Natural killer cell (primary cell): ENCODE results near the gene BEND7. TPM values are rescaled to one million over a fixed set of nuclear protein-coding genes. Genes with fewer than 3 reads are reported as not detected.

Experiments
- ATAC-seq, 3 donors: fragments of 150-1000 bp in 2 of 3; fragments of 200-7000 bp in 1 of 3; cut with Tn5 transposase; 1 replicate in 1 of 3; 2 replicates in 2 of 3; pipeline ENCODE4 v1.10.0; 2021; ENCODE audit warnings: mild to moderate bottlenecking in 2 of 3, moderate library complexity in 2 of 3
- DNase-seq, 2 donors: peaks; one replicate each; pipeline versions ENCODE4 v3.0.0 to v3.0.0-alpha.2; 2013 to 2021; ENCODE audit warnings: mixed read lengths in 1 of 2
- H3K27ac ChIP-seq: one replicate; pipeline ENCODE4 v1.5.1; 2013; ENCODE audit warnings: mild to moderate bottlenecking, low read length
- H3K27me3 ChIP-seq: one replicate; pipeline ENCODE4 v1.6.1; 2013; ENCODE audit warnings: low read length; ENCODE audit not compliant: control insufficient read depth, insufficient read depth
- H3K36me3 ChIP-seq: one replicate; pipeline ENCODE4 v1.6.1; 2013; ENCODE audit warnings: low read length; ENCODE audit not compliant: control insufficient read depth, insufficient read depth
- H3K4me1 ChIP-seq: one replicate; pipeline ENCODE4 v1.6.1; 2013; ENCODE audit warnings: low read length; ENCODE audit not compliant: control insufficient read depth, insufficient read depth
- H3K4me3 ChIP-seq: one replicate; pipeline ENCODE4 v1.5.1; 2013; ENCODE audit warnings: low read length
- H3K9me3 ChIP-seq: one replicate; pipeline ENCODE4 v1.6.1; 2013; ENCODE audit warnings: low read length; ENCODE audit not compliant: control insufficient read depth, insufficient read depth
- H3K27ac Mint-ChIP-seq, 2 donors: one replicate each; pipeline ENCODE4 v1.8.0; 2022; ENCODE audit warnings: mild to moderate bottlenecking in 2 of 2, mixed read lengths in 2 of 2, moderate library complexity in 1 of 2
- H3K27me3 Mint-ChIP-seq, 2 donors: one replicate each; pipeline ENCODE4 v1.8.0; 2022; ENCODE audit warnings: low read depth in 2 of 2, mixed read lengths in 2 of 2
- H3K36me3 Mint-ChIP-seq: one replicate; pipeline ENCODE4 v1.8.0; 2022; ENCODE audit warnings: mixed read lengths
- H3K4me1 Mint-ChIP-seq, 2 donors: one replicate each; pipeline ENCODE4 v1.8.0; 2022; ENCODE audit warnings: mixed read lengths in 2 of 2
- H3K4me3 Mint-ChIP-seq: one replicate; pipeline ENCODE4 v1.8.0; 2022; ENCODE audit warnings: mild to moderate bottlenecking, moderate library complexity, mixed read lengths
- H3K9me3 Mint-ChIP-seq, 2 donors: one replicate each; pipeline ENCODE4 v1.8.0; 2022; ENCODE audit warnings: mixed read lengths in 2 of 2
- WGBS: methylation state at CpG from one replicate; pipeline ENCODE4 v1.1.7; 2013; ENCODE audit warnings: missing lambda C conversion rate; ENCODE audit not compliant: insufficient coverage; 5-methylcytosine and 5-hydroxymethylcytosine counted together
- intact Hi-C: fragments of 100-400 bp; cut with micrococcal nuclease; formaldehyde crosslinking; loops from one replicate; pipeline ENCODE4 v1.14.2; 2022
- total RNA-seq, 4 donors: library from RNA; stranded (reverse); fragments of 120-200 nt in 1 of 4; gene quantifications; one replicate each; pipeline versions ENCODE4 v1.2.3 to v1.2.4, GENCODE V29; 2013 to 2022
- TF ChIP-seq, protein P1 (sequence below): fragments of 200-600 bp; IDR thresholded peaks from one replicate; pipeline ENCODE4 v1.8.0; 2022; ENCODE audit warnings: antibody characterized with exemption

BEND7 gene
- total RNA-seq, 3 donors from 2014 or later (not counting 1 experiment from before 2014, with no cell fraction given) = 0.38 TPM; not detected in 2

DNA sequence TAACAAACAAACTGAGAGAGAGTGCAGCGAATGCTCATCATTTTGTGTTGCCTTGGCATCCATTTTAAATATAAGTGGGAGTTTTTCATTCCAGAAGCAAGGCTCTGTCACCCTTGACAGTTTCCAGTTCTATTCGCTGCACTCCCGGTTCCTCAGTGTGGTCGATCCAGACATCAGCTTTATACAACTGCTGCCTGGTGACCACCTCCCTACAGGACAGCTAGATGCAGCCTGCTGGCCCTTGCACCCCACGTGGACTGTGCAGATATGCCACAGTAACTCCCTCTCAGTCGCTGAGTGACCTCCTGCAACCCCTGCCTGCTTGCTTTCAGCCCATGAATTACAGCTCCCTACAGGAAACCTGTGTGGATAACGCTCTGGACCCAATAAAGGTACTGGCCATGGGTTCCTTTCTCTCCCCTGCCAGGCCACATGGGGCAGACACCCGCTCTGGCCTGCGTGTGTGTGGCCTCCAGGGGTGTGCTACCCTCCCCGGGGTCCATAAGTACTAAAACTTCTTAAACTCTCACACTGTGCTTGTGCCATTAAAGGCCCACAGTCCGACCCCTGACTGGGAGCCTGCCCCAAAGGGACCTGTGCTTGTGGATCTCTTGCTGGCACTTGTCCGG, 23.6 kb downstream of the BEND7 start:
- intact Hi-C loops = no loop called here

DNA sequence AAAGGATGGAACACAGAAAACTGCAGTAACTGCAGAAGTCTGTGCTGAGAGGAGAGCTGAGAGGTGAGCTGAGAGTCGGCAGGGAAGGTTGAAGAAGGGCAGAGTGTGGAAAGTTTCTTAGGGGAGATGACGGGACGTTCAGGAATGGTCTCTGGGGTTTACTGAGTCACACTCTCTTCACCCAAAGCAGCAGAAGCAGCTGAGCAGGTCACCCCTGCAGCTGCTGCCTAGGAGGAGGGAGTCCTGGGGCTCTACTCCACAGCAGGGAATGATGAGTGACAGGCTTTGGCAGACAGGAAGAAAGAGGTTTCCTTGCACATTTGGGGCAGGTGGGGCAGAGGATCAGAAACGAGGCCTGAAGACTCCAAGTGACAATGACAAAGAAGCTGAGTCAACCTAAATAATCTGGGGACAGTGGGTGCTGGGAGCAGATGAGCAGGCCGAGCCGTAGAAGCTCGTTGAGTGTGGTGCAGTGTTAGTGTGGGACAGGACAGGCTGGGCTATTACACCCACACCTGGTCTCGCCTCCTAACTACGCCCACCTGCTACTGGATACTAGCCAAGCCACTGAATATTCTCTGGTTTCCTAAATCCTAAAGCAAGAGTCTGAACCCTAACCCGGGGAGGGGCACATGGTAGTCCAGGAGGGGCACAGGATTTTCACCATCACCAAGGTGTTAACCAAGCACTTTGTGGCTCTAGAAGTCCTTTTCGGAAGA, 24.9 kb downstream of the BEND7 start:
- Mint-ChIP-seq H3K4me1 (no peaks in the 10 kb centered on the region), H3K27ac (no peak overlapping the region), H3K9me3 (no peaks in the 10 kb centered on the region), H3K4me3 (no peak overlapping the region), H3K27me3 (peaks cover 9 to 52% of the 10 kb centered on the region in 2 donors), H3K36me3 (no peaks in the 10 kb centered on the region)
- no peaks in the 10 kb centered on the region for H3K4me1 ChIP-seq
- WGBS = 51% methylated on average over 8 of the region's 11 CpGs
- H3K27ac ChIP-seq = no peak overlapping the region
- ATAC-seq (no peak), DNase-seq (no peak)
- TF ChIP-seq, protein P1, sequence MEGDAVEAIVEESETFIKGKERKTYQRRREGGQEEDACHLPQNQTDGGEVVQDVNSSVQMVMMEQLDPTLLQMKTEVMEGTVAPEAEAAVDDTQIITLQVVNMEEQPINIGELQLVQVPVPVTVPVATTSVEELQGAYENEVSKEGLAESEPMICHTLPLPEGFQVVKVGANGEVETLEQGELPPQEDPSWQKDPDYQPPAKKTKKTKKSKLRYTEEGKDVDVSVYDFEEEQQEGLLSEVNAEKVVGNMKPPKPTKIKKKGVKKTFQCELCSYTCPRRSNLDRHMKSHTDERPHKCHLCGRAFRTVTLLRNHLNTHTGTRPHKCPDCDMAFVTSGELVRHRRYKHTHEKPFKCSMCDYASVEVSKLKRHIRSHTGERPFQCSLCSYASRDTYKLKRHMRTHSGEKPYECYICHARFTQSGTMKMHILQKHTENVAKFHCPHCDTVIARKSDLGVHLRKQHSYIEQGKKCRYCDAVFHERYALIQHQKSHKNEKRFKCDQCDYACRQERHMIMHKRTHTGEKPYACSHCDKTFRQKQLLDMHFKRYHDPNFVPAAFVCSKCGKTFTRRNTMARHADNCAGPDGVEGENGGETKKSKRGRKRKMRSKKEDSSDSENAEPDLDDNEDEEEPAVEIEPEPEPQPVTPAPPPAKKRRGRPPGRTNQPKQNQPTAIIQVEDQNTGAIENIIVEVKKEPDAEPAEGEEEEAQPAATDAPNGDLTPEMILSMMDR = no peak
- H3K36me3 ChIP-seq = no peaks in the 10 kb centered on the region
- intact Hi-C loops = no loop called here
- H3K9me3 ChIP-seq = no peaks in the 10 kb centered on the region
- H3K27me3 ChIP-seq = no peaks in the 10 kb centered on the region
- no peak overlapping the region for H3K4me3 ChIP-seq

More for the DNA sequence above, 23.6 kb downstream of the BEND7 start:
- Mint-ChIP-seq H3K4me3 (no peak overlapping the region), H3K9me3 (no peaks in the 10 kb centered on the region), H3K36me3 (no peaks in the 10 kb centered on the region), H3K27me3 (peaks cover 14 to 47% of the 10 kb centered on the region in 2 donors), H3K4me1 (no peaks in the 10 kb centered on the region), H3K27ac (no peak overlapping the region)
- Histone ChIP-seq H3K4me3 (no peak overlapping the region), H3K36me3 (no peaks in the 10 kb centered on the region), H3K4me1 (no peaks in the 10 kb centered on the region), H3K27ac (no peak overlapping the region), H3K9me3 (no peaks in the 10 kb centered on the region), H3K27me3 (no peaks in the 10 kb centered on the region)
- 90% methylated on average over 12 of the region's 12 CpGs for WGBS
- DNase-seq (no peak), ATAC-seq (no peak)
- TF ChIP-seq, protein P1 = no peak

DNA sequence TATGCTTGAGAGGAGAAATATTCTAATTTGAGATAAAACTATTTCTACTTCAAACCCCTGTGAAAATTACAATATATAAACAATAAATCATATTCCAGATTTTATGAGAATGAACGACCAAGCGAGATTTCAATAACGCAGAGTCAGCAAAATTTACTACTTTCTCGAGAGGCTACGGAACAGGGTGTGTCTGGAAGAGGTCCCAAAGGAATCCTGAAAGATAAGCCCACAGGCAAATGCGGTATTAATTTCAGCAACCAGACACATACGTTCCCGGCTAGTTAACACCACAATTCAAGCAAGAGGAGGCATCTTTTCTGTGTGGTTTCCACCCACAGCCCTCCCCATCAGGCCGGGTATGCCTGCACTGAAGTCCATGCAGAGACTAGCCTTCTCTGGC, 26.4 kb downstream of the BEND7 start:
- ATAC-seq (no peak), DNase-seq (no peak)
- 88% methylated on average over 9 of the region's 9 CpGs for WGBS
- no peak overlapping the region for H3K4me3 ChIP-seq
- H3K27me3 Mint-ChIP-seq = peaks cover 7 to 41% of the 10 kb centered on the region in 2 donors
- H3K9me3 ChIP-seq = no peaks in the 10 kb centered on the region
- H3K4me3 Mint-ChIP-seq = no peak overlapping the region
- H3K4me1 Mint-ChIP-seq = no peaks in the 10 kb centered on the region
- no peaks in the 10 kb centered on the region for H3K27me3 ChIP-seq
- H3K4me1 ChIP-seq = no peaks in the 10 kb centered on the region
- intact Hi-C loops = no loop called here
- no peak overlapping the region for H3K27ac Mint-ChIP-seq
- H3K9me3 Mint-ChIP-seq = no peaks in the 10 kb centered on the region
- TF ChIP-seq, protein P1 = no peak
- no peaks in the 10 kb centered on the region for H3K36me3 ChIP-seq
- no peaks in the 10 kb centered on the region for H3K36me3 Mint-ChIP-seq
- no peak overlapping the region for H3K27ac ChIP-seq
